ENCODE results near the gene ACADS.

DNA sequence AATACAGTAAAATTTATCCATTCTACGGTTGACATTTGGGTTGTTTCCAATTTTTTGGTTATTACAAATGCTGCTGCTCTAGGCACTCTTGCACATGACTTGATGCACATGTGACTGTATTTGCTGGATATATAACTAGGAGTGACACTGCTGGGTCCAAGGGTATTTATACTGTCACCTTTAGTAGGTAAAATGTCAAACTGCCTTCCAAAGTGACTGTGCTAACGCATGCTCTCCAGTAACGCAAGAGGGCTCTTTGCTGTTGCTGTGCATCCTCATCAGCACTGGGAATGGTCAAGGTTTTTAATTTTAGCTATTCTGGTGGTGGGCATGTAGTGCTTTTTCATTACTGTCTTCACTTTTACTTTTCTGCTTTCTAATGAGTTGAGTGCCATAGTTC is 62.3 kb downstream of the ACADS start:
- TF ChIP-seq TRIM28 (IDR thresholded peaks at IDR 0.05): no peak
- TF ChIP-seq, protein P1, sequence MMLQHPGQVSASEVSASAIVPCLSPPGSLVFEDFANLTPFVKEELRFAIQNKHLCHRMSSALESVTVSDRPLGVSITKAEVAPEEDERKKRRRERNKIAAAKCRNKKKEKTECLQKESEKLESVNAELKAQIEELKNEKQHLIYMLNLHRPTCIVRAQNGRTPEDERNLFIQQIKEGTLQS (IDR thresholded peaks at IDR 0.05): no peak
- TF ChIP-seq, protein P1 (CRISPR knock-in tag; conservative IDR thresholded peaks at IDR 0.05): no peak
- no peak for TF ChIP-seq POU5F1 (IDR thresholded peaks at IDR 0.05; ENCODE audit: borderline replicate concordance, low read depth, low read length, partially characterized antibody)
- no peak for TF ChIP-seq DIDO1 (tag; IDR thresholded peaks at IDR 0.05; ENCODE audit: low read depth)
- TF ChIP-seq HNRNPK (IDR thresholded peaks at IDR 0.05; ENCODE audit: low read depth, low read length, poor library complexity, severe bottlenecking): no peak
- TF ChIP-seq EZH2 (IDR thresholded peaks at IDR 0.05; ENCODE audit: borderline replicate concordance, low read depth, low read length): no peak
- TF ChIP-seq, protein P2, sequence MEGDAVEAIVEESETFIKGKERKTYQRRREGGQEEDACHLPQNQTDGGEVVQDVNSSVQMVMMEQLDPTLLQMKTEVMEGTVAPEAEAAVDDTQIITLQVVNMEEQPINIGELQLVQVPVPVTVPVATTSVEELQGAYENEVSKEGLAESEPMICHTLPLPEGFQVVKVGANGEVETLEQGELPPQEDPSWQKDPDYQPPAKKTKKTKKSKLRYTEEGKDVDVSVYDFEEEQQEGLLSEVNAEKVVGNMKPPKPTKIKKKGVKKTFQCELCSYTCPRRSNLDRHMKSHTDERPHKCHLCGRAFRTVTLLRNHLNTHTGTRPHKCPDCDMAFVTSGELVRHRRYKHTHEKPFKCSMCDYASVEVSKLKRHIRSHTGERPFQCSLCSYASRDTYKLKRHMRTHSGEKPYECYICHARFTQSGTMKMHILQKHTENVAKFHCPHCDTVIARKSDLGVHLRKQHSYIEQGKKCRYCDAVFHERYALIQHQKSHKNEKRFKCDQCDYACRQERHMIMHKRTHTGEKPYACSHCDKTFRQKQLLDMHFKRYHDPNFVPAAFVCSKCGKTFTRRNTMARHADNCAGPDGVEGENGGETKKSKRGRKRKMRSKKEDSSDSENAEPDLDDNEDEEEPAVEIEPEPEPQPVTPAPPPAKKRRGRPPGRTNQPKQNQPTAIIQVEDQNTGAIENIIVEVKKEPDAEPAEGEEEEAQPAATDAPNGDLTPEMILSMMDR (IDR thresholded peaks at IDR 0.05 in 2 of 3, conservative IDR thresholded peaks at IDR 0.05 in 1 of 3; ENCODE audit: insufficient read depth in 2 of 3, low read depth in 1 of 3, low read length in 3 of 3): no peak
- TF ChIP-seq ZNF586 (CRISPR knock-in tag; conservative IDR thresholded peaks at IDR 0.05): no peak
- TF ChIP-seq, protein P3, sequence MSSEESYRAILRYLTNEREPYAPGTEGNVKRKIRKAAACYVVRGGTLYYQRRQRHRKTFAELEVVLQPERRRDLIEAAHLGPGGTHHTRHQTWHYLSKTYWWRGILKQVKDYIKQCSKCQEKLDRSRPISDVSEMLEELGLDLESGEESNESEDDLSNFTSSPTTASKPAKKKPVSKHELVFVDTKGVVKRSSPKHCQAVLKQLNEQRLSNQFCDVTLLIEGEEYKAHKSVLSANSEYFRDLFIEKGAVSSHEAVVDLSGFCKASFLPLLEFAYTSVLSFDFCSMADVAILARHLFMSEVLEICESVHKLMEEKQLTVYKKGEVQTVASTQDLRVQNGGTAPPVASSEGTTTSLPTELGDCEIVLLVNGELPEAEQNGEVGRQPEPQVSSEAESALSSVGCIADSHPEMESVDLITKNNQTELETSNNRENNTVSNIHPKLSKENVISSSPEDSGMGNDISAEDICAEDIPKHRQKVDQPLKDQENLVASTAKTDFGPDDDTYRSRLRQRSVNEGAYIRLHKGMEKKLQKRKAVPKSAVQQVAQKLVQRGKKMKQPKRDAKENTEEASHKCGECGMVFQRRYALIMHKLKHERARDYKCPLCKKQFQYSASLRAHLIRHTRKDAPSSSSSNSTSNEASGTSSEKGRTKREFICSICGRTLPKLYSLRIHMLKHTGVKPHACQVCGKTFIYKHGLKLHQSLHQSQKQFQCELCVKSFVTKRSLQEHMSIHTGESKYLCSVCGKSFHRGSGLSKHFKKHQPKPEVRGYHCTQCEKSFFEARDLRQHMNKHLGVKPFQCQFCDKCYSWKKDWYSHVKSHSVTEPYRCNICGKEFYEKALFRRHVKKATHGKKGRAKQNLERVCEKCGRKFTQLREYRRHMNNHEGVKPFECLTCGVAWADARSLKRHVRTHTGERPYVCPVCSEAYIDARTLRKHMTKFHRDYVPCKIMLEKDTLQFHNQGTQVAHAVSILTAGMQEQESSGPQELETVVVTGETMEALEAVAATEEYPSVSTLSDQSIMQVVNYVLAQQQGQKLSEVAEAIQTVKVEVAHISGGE (CRISPR knock-in tag; IDR thresholded peaks at IDR 0.05): no peak
- no peak for TF ChIP-seq CBX2 (IDR thresholded peaks at IDR 0.05; ENCODE audit: insufficient read depth, low read length, poor library complexity, severe bottlenecking)
- TF ChIP-seq, protein P4, sequence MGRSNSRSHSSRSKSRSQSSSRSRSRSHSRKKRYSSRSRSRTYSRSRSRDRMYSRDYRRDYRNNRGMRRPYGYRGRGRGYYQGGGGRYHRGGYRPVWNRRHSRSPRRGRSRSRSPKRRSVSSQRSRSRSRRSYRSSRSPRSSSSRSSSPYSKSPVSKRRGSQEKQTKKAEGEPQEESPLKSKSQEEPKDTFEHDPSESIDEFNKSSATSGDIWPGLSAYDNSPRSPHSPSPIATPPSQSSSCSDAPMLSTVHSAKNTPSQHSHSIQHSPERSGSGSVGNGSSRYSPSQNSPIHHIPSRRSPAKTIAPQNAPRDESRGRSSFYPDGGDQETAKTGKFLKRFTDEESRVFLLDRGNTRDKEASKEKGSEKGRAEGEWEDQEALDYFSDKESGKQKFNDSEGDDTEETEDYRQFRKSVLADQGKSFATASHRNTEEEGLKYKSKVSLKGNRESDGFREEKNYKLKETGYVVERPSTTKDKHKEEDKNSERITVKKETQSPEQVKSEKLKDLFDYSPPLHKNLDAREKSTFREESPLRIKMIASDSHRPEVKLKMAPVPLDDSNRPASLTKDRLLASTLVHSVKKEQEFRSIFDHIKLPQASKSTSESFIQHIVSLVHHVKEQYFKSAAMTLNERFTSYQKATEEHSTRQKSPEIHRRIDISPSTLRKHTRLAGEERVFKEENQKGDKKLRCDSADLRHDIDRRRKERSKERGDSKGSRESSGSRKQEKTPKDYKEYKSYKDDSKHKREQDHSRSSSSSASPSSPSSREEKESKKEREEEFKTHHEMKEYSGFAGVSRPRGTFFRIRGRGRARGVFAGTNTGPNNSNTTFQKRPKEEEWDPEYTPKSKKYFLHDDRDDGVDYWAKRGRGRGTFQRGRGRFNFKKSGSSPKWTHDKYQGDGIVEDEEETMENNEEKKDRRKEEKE (IDR thresholded peaks at IDR 0.05; ENCODE audit: borderline replicate concordance in 1 of 2, control insufficient read depth in 1 of 2, low read depth in 2 of 2, low read length in 1 of 2): no peak
- no peak for TF ChIP-seq SRSF1 (IDR thresholded peaks at IDR 0.05; ENCODE audit: low read depth, low read length)
- TF ChIP-seq, protein P5, sequence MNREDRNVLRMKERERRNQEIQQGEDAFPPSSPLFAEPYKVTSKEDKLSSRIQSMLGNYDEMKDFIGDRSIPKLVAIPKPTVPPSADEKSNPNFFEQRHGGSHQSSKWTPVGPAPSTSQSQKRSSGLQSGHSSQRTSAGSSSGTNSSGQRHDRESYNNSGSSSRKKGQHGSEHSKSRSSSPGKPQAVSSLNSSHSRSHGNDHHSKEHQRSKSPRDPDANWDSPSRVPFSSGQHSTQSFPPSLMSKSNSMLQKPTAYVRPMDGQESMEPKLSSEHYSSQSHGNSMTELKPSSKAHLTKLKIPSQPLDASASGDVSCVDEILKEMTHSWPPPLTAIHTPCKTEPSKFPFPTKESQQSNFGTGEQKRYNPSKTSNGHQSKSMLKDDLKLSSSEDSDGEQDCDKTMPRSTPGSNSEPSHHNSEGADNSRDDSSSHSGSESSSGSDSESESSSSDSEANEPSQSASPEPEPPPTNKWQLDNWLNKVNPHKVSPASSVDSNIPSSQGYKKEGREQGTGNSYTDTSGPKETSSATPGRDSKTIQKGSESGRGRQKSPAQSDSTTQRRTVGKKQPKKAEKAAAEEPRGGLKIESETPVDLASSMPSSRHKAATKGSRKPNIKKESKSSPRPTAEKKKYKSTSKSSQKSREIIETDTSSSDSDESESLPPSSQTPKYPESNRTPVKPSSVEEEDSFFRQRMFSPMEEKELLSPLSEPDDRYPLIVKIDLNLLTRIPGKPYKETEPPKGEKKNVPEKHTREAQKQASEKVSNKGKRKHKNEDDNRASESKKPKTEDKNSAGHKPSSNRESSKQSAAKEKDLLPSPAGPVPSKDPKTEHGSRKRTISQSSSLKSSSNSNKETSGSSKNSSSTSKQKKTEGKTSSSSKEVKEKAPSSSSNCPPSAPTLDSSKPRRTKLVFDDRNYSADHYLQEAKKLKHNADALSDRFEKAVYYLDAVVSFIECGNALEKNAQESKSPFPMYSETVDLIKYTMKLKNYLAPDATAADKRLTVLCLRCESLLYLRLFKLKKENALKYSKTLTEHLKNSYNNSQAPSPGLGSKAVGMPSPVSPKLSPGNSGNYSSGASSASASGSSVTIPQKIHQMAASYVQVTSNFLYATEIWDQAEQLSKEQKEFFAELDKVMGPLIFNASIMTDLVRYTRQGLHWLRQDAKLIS (CRISPR knock-in tag; IDR thresholded peaks at IDR 0.05): no peak

All from K562 (cell line).